Measurements from ENCODE around the gene TSG101. TPM values are rescaled to one million over a fixed set of nuclear protein-coding genes. Genes with fewer than 3 reads are reported as not detected.

Gene TSG101
- total and polyA plus RNA-seq, 8 donors, result 50.5 to 134 (median 106) TPM

- TF ChIP-seq, protein P1, sequence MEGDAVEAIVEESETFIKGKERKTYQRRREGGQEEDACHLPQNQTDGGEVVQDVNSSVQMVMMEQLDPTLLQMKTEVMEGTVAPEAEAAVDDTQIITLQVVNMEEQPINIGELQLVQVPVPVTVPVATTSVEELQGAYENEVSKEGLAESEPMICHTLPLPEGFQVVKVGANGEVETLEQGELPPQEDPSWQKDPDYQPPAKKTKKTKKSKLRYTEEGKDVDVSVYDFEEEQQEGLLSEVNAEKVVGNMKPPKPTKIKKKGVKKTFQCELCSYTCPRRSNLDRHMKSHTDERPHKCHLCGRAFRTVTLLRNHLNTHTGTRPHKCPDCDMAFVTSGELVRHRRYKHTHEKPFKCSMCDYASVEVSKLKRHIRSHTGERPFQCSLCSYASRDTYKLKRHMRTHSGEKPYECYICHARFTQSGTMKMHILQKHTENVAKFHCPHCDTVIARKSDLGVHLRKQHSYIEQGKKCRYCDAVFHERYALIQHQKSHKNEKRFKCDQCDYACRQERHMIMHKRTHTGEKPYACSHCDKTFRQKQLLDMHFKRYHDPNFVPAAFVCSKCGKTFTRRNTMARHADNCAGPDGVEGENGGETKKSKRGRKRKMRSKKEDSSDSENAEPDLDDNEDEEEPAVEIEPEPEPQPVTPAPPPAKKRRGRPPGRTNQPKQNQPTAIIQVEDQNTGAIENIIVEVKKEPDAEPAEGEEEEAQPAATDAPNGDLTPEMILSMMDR (IDR thresholded peaks at IDR 0.05), result no peak
- Histone ChIP-seq H3K4me3 (no peak within 1 kb of the TSS), H3K27ac (no peak within 1 kb of the TSS), H3K36me3 (no peaks in the 10 kb centered on the region), H3K9me3 (no peaks in the 10 kb centered on the region), H3K4me1 (no peaks in the 10 kb centered on the region), H3K27me3 (peaks cover 0 to 20% of the 10 kb centered on the region in 2 donors)
- intact Hi-C loops (cut with DNase I), result no loop called here
- DNase-seq (peak in 1 of 4 donors; percentile 80), ATAC-seq (no peak)
Observed at GRCh38 chr11:18455686-18456372, 70.9 kb downstream of the TSG101 start, which contains the start of gene LDHAL6A. Gene LDHAL6A (plus strand): TSS chr11:18455856. CDS start chr11:18456681, 825 bp downstream.

DNA sequence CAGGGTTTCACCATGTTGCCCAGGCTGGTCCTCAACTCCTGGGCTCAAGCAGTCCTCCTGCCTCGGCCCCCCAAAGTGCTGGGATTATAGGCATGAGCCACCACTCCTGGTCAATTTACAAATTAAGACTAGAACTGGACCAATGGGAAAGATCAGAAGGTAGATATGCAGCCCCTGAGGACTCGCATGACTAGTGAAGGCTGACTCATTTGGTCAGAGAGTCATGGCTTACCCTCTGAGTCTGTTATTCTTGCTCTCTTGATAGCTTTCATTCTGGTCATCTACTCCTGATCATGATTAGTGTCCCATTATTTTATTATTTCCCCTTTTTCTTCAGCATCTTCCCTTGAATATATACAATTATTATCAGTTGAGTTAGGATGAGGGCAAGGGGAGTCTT lies 73.8 kb downstream of the TSG101 start:
- Histone ChIP-seq H3K27ac (no peak overlapping the region), H3K27me3 (peaks cover 0 to 20% of the 10 kb centered on the region in 2 donors), H3K4me3 (no peak overlapping the region), H3K4me1 (no peaks in the 10 kb centered on the region), H3K9me3 (no peaks in the 10 kb centered on the region), H3K36me3 (no peaks in the 10 kb centered on the region)
- TF ChIP-seq, protein P1 (IDR thresholded peaks at IDR 0.05), result no peak
- intact Hi-C loops (cut with DNase I), result no loop called here
- ATAC-seq, result no peak
- no peak for DNase-seq

DNA sequence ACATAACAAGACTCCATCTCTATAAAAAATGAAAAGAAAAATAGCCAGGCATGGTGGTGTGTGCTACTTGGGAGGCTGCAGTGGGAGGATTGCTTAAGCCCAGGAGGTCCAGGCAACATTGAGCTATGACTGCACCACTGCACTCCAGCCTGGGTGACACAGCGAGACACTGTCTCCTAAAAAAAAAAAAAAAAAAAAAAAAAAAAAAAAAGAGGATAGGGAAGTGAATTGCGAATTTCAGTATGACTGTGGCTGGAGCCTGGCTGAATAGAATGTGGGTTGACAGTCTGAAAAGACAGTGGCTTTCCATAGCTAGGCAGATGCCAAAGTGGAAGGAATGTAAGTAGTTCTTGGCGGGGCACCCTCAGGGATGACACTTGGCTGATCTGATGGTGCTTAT lies 77.5 kb downstream of the TSG101 start:
- H3K4me3 ChIP-seq, result no peak overlapping the region
- no peaks in the 10 kb centered on the region for H3K4me1 ChIP-seq
- DNase-seq, result no peak
- no peak for ATAC-seq
- intact Hi-C loops (cut with DNase I), result no loop called here
- no peaks in the 10 kb centered on the region for H3K9me3 ChIP-seq
- no peaks in the 10 kb centered on the region for H3K27me3 ChIP-seq
- no peaks in the 10 kb centered on the region for H3K36me3 ChIP-seq
- H3K27ac ChIP-seq, result no peak overlapping the region
- TF ChIP-seq, protein P1 (IDR thresholded peaks at IDR 0.05), result no peak

GRCh38 chr11:18438691-18439090 lies 88.1 kb downstream of the TSG101 start:
- H3K27me3 ChIP-seq, result no peaks in the 10 kb centered on the region
- intact Hi-C loops (cut with DNase I), result no loop called here
- ATAC-seq (no peak), DNase-seq (no peak)
- H3K27ac ChIP-seq, result no peak overlapping the region
- no peaks in the 10 kb centered on the region for H3K9me3 ChIP-seq
- TF ChIP-seq, protein P1 (IDR thresholded peaks at IDR 0.05), result no peak
- H3K4me3 ChIP-seq, result no peak overlapping the region
- no peaks in the 10 kb centered on the region for H3K36me3 ChIP-seq
- H3K4me1 ChIP-seq, result no peaks in the 10 kb centered on the region

Other genes starting within 250 kb of the TSG101 start
- gene HPS5, start 204.8 kb downstream of the TSG101 start, total RNA-seq, result 10 to 100 TPM; 23.8 to 25.3 TPM
- gene HPS5, start 204.8 kb downstream of the TSG101 start, polyA plus RNA-seq (ENCODE audit: insufficient read length in 6 of 6), result 10 to 100 TPM; 19.4 to 25.2 (median 21.4) TPM
- gene GTF2H1, start 204.4 kb downstream of the TSG101 start, total RNA-seq, result 10 to 100 TPM; 30.6 to 41.3 TPM
- gene GTF2H1, start 204.4 kb downstream of the TSG101 start, polyA plus RNA-seq (ENCODE audit: insufficient read length in 6 of 6), result 10 to 100 TPM; 58.8 to 73.3 (median 65.0) TPM
- gene LDHA, start 132.4 kb downstream of the TSG101 start, total RNA-seq, result 100 to 1,000 TPM; 288 to 550 TPM
- gene LDHA, start 132.4 kb downstream of the TSG101 start, polyA plus RNA-seq (ENCODE audit: insufficient read length in 6 of 6), result 100 to 1,000 TPM; 283 to 453 (median 386) TPM
- under 1 TPM in 1 of 2 donors, not detected in 1; 0.82 TPM for gene LDHC, start 114.6 kb downstream of the TSG101 start, total RNA-seq
- gene LDHC, start 114.6 kb downstream of the TSG101 start, polyA plus RNA-seq (ENCODE audit: insufficient read length in 6 of 6), result 1 to 10 TPM in 2 of 6 donors, under 1 TPM in 2, not detected in 2; 0.16 to 1.5 (median 0.69) TPM
- gene LDHAL6A, start 71.1 kb downstream of the TSG101 start, total RNA-seq, result not detected
- gene LDHAL6A, start 71.1 kb downstream of the TSG101 start, polyA plus RNA-seq (ENCODE audit: insufficient read length in 6 of 6), result under 1 TPM; 0.51 to 0.94 (median 0.69) TPM
- gene UEVLD, start 61.8 kb upstream of the TSG101 start, total RNA-seq, result 10 to 100 TPM; 22.3 to 25.3 TPM
- 10 to 100 TPM; 17.1 to 20.6 (median 20.4) TPM for gene UEVLD, start 61.8 kb upstream of the TSG101 start, polyA plus RNA-seq (ENCODE audit: insufficient read length in 6 of 6)
- gene MISFA, start 72.8 kb upstream of the TSG101 start, total RNA-seq, result 1 to 10 TPM; 3.0 to 4.6 TPM
- gene MISFA, start 72.8 kb upstream of the TSG101 start, polyA plus RNA-seq (ENCODE audit: insufficient read length in 6 of 6), result 10 to 100 TPM; 11.7 to 16.3 (median 14.1) TPM
- gene SPTY2D1, start 107.4 kb upstream of the TSG101 start, total RNA-seq, result 10 to 100 TPM; 18.0 to 20.1 TPM
- gene SPTY2D1, start 107.4 kb upstream of the TSG101 start, polyA plus RNA-seq (ENCODE audit: insufficient read length in 6 of 6), result 10 to 100 TPM; 20.1 to 26.6 (median 23.3) TPM
- 1 to 10 TPM; 5.8 to 9.1 TPM for gene TMEM86A, start 171.8 kb upstream of the TSG101 start, total RNA-seq
- 1 to 10 TPM; 3.2 to 4.1 (median 3.7) TPM for gene TMEM86A, start 171.8 kb upstream of the TSG101 start, polyA plus RNA-seq (ENCODE audit: insufficient read length in 6 of 6)
- 1 to 10 TPM in 1 of 2 donors, under 1 TPM in 1; 0.52 to 1.1 TPM for gene IGSF22, start 199.2 kb upstream of the TSG101 start, total RNA-seq
- gene IGSF22, start 199.2 kb upstream of the TSG101 start, polyA plus RNA-seq (ENCODE audit: insufficient read length in 6 of 6), result 1 to 10 TPM in 5 of 6 donors, under 1 TPM in 1; 0.72 to 2.1 (median 1.4) TPM

Data from left lung (tissue), 10 donors.